Glutamatergic neuron (in vitro differentiated cells): ENCODE data around the gene C19orf44. TPM values are rescaled to one million over a fixed set of nuclear protein-coding genes. Genes with fewer than 3 reads are reported as not detected.
A peak's percentile ranks its signal among the peaks of the same experiment; 100 is the strongest.

Experiments used
- DNase-seq: peaks from one replicate; pipeline ENCODE4 v3.0.0; 2022
- H3K27ac Mint-ChIP-seq: one replicate; pipeline ENCODE4 v1.8.0; 2020; ENCODE audit warnings: mild to moderate bottlenecking, mixed read lengths, inconsistent platforms; ENCODE audit not compliant: unreplicated experiment
- H3K27me3 Mint-ChIP-seq: one replicate; pipeline ENCODE4 v1.8.0; 2020; ENCODE audit warnings: mild to moderate bottlenecking, moderate library complexity, mixed read lengths, inconsistent platforms; ENCODE audit not compliant: unreplicated experiment
- H3K36me3 Mint-ChIP-seq: one replicate; pipeline ENCODE4 v1.8.0; 2020; ENCODE audit warnings: mild to moderate bottlenecking, mixed read lengths, inconsistent platforms; ENCODE audit not compliant: unreplicated experiment
- H3K4me1 Mint-ChIP-seq: one replicate; pipeline ENCODE4 v1.8.0; 2020; ENCODE audit warnings: mild to moderate bottlenecking, low read depth, mixed read lengths, inconsistent platforms; ENCODE audit not compliant: unreplicated experiment
- H3K4me3 Mint-ChIP-seq: one replicate; pipeline ENCODE4 v1.8.0; 2020; ENCODE audit warnings: mild to moderate bottlenecking, mixed read lengths, inconsistent platforms; ENCODE audit not compliant: unreplicated experiment
- H3K9me3 Mint-ChIP-seq: one replicate; pipeline ENCODE4 v1.8.0; 2020; ENCODE audit warnings: mild to moderate bottlenecking, moderate library complexity, mixed read lengths, inconsistent platforms; ENCODE audit not compliant: unreplicated experiment
- CTCF ChIP-seq: fragments of 200-600 bp; sonication (generic); IDR thresholded peaks from one replicate; pipeline ENCODE4 v1.5.0; 2021; ENCODE audit not compliant: partially characterized antibody, unreplicated experiment
- total RNA-seq: library from RNA; stranded (reverse); fragmentation: NEBNext Ultra II Directional; extraction: Animal tissue kit (Norgen Biotek cat#: 25700); gene quantifications from one replicate; pipeline ENCODE4 v1.2.1, GENCODE V29; 2021; ENCODE audit not compliant: unreplicated experiment

The C19orf44 gene
- total RNA-seq, 1 donor from 2014 or later = 5.0 TPM

- H3K36me3 Mint-ChIP-seq = no peaks in the 10 kb centered on the region
- peaks cover 1% of the 10 kb centered on the region for H3K27me3 Mint-ChIP-seq
- no peak overlapping the region for H3K4me3 Mint-ChIP-seq
- H3K27ac Mint-ChIP-seq = no peak overlapping the region
- no peak for DNase-seq
- H3K9me3 Mint-ChIP-seq = no peaks in the 10 kb centered on the region
- no peak for TF ChIP-seq CTCF
- no peaks in the 10 kb centered on the region for H3K4me1 Mint-ChIP-seq
These were observed 21.9 kb downstream of the C19orf44 start for GRCh38 chr19:16518061-16518460.

GRCh38 chr19:16518483-16519229 is 22.5 kb downstream of the C19orf44 start:
- no peak overlapping the region for H3K4me3 Mint-ChIP-seq
- TF ChIP-seq CTCF = no peak
- peaks cover 1% of the 10 kb centered on the region for H3K27me3 Mint-ChIP-seq
- no peaks in the 10 kb centered on the region for H3K4me1 Mint-ChIP-seq
- no peak for DNase-seq
- H3K9me3 Mint-ChIP-seq = no peaks in the 10 kb centered on the region
- no peaks in the 10 kb centered on the region for H3K36me3 Mint-ChIP-seq
- peak overlapping the region; percentile 38 for H3K27ac Mint-ChIP-seq

- Mint-ChIP-seq H3K27ac (no peak overlapping the region), H3K9me3 (no peaks in the 10 kb centered on the region), H3K4me3 (no peak overlapping the region), H3K4me1 (no peaks in the 10 kb centered on the region), H3K27me3 (peaks cover 1% of the 10 kb centered on the region), H3K36me3 (no peaks in the 10 kb centered on the region)
- DNase-seq = no peak
- no peak for TF ChIP-seq CTCF
These were observed 23.1 kb downstream of the C19orf44 start for GRCh38 chr19:16519230-16519687.

- no peak overlapping the region for H3K4me3 Mint-ChIP-seq
- peaks cover 1% of the 10 kb centered on the region for H3K27me3 Mint-ChIP-seq
- H3K36me3 Mint-ChIP-seq = no peaks in the 10 kb centered on the region
- TF ChIP-seq CTCF = no peak
- H3K4me1 Mint-ChIP-seq = no peaks in the 10 kb centered on the region
- DNase-seq = no peak
- H3K27ac Mint-ChIP-seq = no peak overlapping the region
- no peaks in the 10 kb centered on the region for H3K9me3 Mint-ChIP-seq
These were observed 24.1 kb downstream of the C19orf44 start for GRCh38 chr19:16520074-16520973.
